ENCODE measurements around the gene MRTFA.

- TF ChIP-seq CTCF (IDR thresholded peaks at IDR 0.05) = no peak
- TF ChIP-seq POLR2A (IDR thresholded peaks at IDR 0.05) = no peak
Observed at GRCh38 chr22:40533712-40534378, 102.7 kb downstream of the MRTFA start.

All from thyroid gland (tissue), 4 donors.